Esophagus squamous epithelium (tissue), 5 donors: Measurements from ENCODE around the gene PDIA2. TPM values are rescaled to one million over a fixed set of nuclear protein-coding genes. Genes with fewer than 3 reads are reported as not detected.

Experiments
- DNase-seq: peaks from one replicate; lab custom pipeline; 2025; lab: John Stamatoyannopoulos, UW
- H3K27ac ChIP-seq, 4 donors: fragments of 200-600 bp; sonication (generic); one replicate each; pipeline ENCODE4 v1.5.1; 2016 to 2019; ENCODE audit warnings: mild to moderate bottlenecking in 1 of 4
- H3K27me3 ChIP-seq, 4 donors: fragments of 200-600 bp; sonication (generic); 1 replicate in 3 of 4; 2 replicates in 1 of 4; pipeline versions ENCODE4 v1.5.1 to v1.6.0; 2017 to 2021; ENCODE audit warnings: antibody characterized with exemption in 1 of 4
- H3K36me3 ChIP-seq, 3 donors: fragments of 200-600 bp; sonication (generic); one replicate each; pipeline ENCODE4 v1.5.1; 2016 to 2019
- H3K4me1 ChIP-seq, 3 donors: fragments of 200-600 bp; sonication (generic); one replicate each; pipeline ENCODE4 v1.5.1; 2017 to 2019
- H3K4me3 ChIP-seq, 4 donors: fragments of 200-600 bp; sonication (generic); 1 replicate in 3 of 4; 2 replicates in 1 of 4; pipeline ENCODE4 v1.5.1; 2016 to 2019; ENCODE audit warnings: mild to moderate bottlenecking in 2 of 4, moderate library complexity in 1 of 4
- H3K9me3 ChIP-seq, 3 donors: fragments of 200-600 bp; sonication (generic); one replicate each; pipeline ENCODE4 v1.5.1; 2016 to 2019
- CTCF ChIP-seq, 6 experiments: fragments of 450-650 bp in 4 of 6; fragments of 200-600 bp in 2 of 6; sonication (generic) in 2 of 6; IDR thresholded peaks; one replicate each; pipeline ENCODE4 v1.5.1; 2016 to 2019; ENCODE audit warnings: antibody characterized with exemption in 6 of 6, mild to moderate bottlenecking in 4 of 6, moderate library complexity in 4 of 6
- POLR2A ChIP-seq, 4 donors: fragments of 450-650 bp; IDR thresholded peaks; one replicate each; pipeline ENCODE4 v1.6.1; 2017; ENCODE audit warnings: antibody characterized with exemption in 4 of 4, mild to moderate bottlenecking in 4 of 4, moderate library complexity in 3 of 4
- WGBS, 2 donors: methylation state at CpG; one replicate each; pipeline ENCODE4 v1.1.5; 2018; 5-methylcytosine and 5-hydroxymethylcytosine counted together
- intact Hi-C: fragments of 100-400 bp; cut with DNase I; formaldehyde crosslinking; loops from one replicate; pipeline ENCODE4 v1.15.0; 2022
- total RNA-seq, 4 donors: library from RNA; depleted of rRNA; stranded (reverse); fragments of >200 nt; gene quantifications; one replicate each; pipeline ENCODE4 v1.1.0, GENCODE V29; 2016
- donor health status: DM: yes; HTN: yes; CAD: no.

Gene PDIA2
- total RNA-seq, 4 donors from 2014 or later, result not detected

GRCh38 chr16:322476-323143 is 39.6 kb downstream of the PDIA2 start:
- Histone ChIP-seq H3K27me3 (no peaks in the 10 kb centered on the region), H3K4me1 (peaks cover 12 to 39% (median 18%) of the 10 kb centered on the region in 3 donors), H3K9me3 (no peaks in the 10 kb centered on the region), H3K4me3 (no peak overlapping the region), H3K27ac (no peak overlapping the region), H3K36me3 (peaks cover 0 to 35% (median 4%) of the 10 kb centered on the region in 3 donors)
- DNase-seq, result no peak
- no peak for TF ChIP-seq POLR2A (IDR thresholded peaks at IDR 0.05)
- no peak for TF ChIP-seq CTCF (IDR thresholded peaks at IDR 0.05)
- intact Hi-C loops, result no loop called here
- WGBS, 2 donors, result 86 to 88% methylated on average over 5 to 7 of the region's 13 CpGs

DNA sequence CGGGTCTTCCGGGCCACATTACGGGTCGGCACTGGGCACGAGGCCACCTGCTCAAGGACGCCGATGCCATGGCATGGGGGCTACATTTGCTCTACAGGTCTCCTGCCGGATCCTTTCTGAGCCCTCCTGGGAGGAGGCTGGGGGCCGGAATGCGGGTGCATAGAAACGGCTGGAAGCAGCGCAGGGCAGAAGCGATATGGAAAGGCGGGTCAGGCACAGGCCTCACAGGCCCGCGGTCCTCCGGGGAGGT is 41.2 kb downstream of the PDIA2 start:
- Histone ChIP-seq H3K9me3 (no peaks in the 10 kb centered on the region), H3K4me3 (no peak overlapping the region), H3K27ac (no peak overlapping the region), H3K36me3 (peaks cover 0 to 20% (median 0%) of the 10 kb centered on the region in 3 donors), H3K27me3 (no peaks in the 10 kb centered on the region), H3K4me1 (peaks cover 17 to 52% (median 24%) of the 10 kb centered on the region in 3 donors)
- no peak for DNase-seq
- intact Hi-C loops, result no loop called here
- no peak for TF ChIP-seq CTCF (IDR thresholded peaks at IDR 0.05)
- no peak for TF ChIP-seq POLR2A (IDR thresholded peaks at IDR 0.05)
- 77 to 90% methylated on average over 6 to 8 of the region's 17 CpGs for WGBS, 2 donors

GRCh38 chr16:324451-325334 is 41.7 kb downstream of the PDIA2 start:
- 43 to 58% methylated on average over 11 to 12 of the region's 55 CpGs for WGBS, 2 donors
- DNase-seq, result no peak
- Histone ChIP-seq H3K4me3 (peak overlapping the region in 3 of 4 donors; percentile 6 to 49 (median 10)), H3K9me3 (no peaks in the 10 kb centered on the region), H3K27me3 (no peaks in the 10 kb centered on the region), H3K27ac (peak overlapping the region in 2 of 4 donors; percentile 19 to 63), H3K36me3 (peaks cover 0 to 16% (median 0%) of the 10 kb centered on the region in 3 donors), H3K4me1 (peaks cover 17 to 52% (median 24%) of the 10 kb centered on the region in 3 donors)
- intact Hi-C loops, result no loop called here
- TF ChIP-seq POLR2A (IDR thresholded peaks at IDR 0.05), result no peak
- TF ChIP-seq CTCF (IDR thresholded peaks at IDR 0.05), result no peak

DNA sequence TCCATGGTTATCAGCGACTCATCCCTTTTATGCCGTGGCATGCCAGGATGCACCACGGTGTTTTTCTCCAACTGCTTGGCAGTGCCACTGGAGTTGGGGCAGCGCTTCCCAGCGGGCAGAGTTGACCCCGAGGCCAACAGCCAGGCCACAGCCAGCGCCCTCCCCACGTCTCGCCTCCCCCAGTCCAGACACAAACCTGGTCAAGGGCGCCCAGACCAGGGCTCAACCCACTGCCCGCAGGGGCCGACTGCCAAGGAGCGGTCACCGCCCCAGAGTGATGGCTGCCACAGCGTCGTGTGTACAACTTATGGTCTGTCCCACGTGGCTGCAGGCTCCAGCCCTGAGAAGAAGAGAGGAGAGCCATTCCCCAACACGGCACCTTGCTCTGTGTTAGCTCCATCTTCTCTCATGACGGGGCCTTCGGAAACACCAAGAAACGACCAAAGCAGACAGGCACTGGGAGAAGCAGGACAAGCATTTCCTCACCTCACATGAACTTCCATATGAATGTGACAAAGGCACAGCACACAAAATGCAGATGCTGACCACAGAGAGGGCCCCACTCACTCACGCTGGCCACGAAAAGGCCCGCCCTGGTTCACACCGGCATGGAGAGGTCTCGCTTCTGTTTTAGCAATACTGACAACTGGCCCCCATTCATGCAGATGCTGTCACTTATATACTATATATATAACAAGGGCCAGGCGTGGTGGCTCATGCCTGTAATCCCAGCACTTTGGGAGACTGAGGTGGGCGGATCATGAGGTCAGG is 42.6 kb downstream of the PDIA2 start:
- H3K4me3 ChIP-seq, result peak overlapping the region in 2 of 4 donors; percentile 6 to 49
- peak overlapping the region in 2 of 4 donors; percentile 19 to 63 for H3K27ac ChIP-seq
- WGBS, 2 donors, result 72 to 85% methylated on average over 9 to 17 of the region's 28 CpGs
- H3K36me3 ChIP-seq, result peaks cover 0 to 21% (median 0%) of the 10 kb centered on the region in 3 donors
- TF ChIP-seq POLR2A (IDR thresholded peaks at IDR 0.05), result no peak
- no peak for TF ChIP-seq CTCF (IDR thresholded peaks at IDR 0.05)
- no peaks in the 10 kb centered on the region for H3K27me3 ChIP-seq
- H3K9me3 ChIP-seq, result no peaks in the 10 kb centered on the region
- intact Hi-C loops, result no loop called here
- DNase-seq, result no peak
- H3K4me1 ChIP-seq, result peaks cover 17 to 53% (median 24%) of the 10 kb centered on the region in 3 donors
